Measurements from ENCODE around the gene ALDH1B1.

ALDH1B1 gene

DNA sequence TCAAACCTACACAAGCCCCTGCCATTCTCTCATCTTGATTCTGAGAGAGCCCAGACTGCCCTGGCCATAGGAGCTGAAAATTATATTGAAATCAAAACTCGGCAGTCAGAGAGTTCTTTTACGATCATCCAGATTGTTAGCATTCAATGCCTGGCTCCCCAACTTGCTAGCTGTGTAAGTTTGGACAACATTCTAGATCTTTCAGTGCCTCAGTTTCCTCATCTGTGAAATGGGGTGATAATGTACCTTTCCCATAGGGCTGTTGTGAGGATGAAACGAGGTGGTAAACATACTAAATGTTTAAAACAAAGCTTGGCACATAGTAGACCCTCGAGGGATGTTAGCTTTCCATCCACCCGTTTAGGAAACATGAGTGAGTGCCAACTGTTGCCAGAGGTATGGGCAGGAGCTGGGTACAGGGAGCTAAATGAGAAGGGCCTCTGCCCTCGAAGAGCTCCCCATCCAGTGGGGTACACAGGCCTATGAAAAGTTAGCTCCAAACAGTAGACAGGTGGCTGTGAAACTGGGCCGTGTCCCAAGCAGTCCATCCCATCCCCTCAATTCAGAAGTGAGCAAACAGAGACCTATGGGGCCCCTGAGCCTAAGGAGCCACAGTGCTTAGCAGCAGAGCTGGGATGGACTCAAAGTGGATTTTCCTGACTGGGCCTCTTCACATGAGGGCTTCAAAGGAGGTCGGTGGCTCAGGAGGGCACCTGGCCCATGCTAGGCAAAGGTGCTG is 49.0 kb downstream of the ALDH1B1 start:
- no peak for DNase-seq (ENCODE audit: low spot score)

DNA sequence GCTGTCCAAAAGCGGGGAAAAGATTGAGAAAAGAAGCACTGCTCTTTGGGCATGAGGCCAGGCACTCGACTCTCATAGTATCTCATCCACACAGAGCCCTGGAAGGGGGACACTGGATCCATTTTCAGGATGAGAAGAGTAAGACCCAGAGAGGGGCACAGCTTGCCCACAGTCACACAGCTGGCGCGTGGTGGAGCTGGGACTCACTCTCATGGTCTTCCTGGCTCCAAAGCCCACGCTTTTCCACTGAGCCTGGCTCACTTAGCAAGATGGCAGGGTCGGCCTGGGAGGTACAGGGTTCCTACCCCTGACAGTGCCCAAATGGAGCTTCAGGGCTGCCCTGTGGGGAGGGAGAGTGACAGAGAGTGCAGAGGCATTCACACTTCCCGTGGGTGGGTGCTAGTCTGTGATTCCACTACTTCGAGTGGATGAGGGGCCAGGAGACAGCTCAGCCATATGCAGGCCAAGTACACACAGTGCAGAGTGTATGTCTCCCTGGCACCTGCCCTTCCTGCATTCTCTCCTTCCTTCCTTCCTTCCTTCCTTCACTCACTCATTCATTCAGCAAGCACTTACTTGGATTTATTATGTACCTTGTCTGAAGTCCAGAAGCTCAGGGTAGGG is 50.1 kb downstream of the ALDH1B1 start:
- no peak for DNase-seq (ENCODE audit: low spot score)

DNA sequence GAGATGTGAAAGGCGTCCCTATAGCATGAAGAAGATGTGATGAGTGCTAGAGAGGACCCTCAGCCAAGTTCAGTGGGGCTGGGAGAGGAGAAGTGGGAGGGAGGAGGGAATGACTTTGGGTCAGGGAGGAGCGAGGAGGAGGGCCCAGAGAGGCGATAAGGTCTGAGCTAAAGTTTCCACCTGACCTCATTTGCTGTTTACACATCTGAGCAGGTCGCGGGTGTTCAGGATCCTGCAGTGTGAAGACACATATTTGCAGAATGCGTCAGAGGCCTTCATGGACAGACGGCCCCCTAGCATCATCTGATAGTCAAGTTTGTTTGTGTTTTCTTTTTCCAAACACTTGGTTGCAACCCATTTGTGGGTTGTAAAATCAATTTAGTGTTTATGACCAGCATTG is 50.7 kb downstream of the ALDH1B1 start:
- DNase-seq (ENCODE audit: low spot score) = no peak

DNA sequence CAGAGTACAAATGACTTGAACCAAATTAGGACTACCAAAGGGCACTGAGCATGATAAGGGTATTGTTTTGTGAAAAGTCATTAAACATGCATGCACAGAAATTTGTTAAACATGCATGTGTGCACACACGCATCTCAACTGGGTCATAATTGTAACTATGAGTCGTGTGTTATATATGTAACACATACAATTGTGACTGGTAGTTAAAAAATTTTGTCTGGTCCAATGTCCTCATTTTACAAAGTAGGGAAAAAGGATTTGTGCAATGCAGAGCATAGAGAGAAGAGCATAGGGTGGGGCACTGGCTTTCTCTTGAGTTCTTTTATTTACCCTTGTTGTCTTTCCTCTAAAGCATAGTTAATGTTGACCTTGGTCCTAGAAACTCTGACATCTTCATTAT is 51.1 kb downstream of the ALDH1B1 start:
- no peak for DNase-seq (ENCODE audit: low spot score)

DNA sequence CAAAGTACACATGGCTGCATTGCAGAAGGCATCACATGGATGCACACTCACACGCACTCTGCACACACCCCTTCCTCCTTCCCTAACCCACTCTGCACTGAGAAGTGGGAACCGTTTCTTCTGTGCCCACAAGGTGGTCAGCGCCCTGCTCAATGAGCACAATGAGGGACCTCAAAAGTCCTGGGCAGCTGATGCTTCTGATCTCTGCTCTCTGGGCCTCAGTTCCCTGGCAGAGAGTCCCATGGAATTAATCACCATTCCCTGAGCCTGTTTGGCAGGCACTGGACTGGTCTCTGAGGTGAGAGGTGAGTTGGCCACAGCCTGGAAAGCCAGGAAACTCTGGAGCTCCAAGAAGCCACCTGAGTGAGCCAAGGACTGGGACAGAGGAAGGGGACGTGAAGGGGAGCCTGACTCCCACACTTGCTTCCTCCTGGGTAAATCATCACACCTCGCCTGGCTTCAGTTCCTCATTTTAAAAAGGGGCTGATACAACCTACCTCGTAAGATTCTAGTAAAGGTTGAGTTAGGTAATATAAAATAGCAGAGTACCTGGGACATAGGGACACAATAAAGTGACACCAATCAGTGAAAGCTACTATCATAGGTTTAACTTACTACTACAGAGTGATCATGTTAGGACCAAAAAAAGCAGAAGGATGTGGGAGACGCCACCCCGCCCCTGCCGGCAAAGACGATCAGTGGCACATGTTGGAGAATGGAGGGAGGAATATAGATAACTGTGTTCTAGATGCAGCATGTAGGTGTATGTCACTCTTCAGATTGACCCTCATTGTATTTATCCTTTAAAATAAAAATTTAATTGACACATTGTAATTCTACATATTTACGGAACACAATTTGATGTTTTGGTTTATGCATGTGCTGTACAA is 52.9 kb downstream of the ALDH1B1 start:
- no peak for DNase-seq (ENCODE audit: low spot score)

DNA sequence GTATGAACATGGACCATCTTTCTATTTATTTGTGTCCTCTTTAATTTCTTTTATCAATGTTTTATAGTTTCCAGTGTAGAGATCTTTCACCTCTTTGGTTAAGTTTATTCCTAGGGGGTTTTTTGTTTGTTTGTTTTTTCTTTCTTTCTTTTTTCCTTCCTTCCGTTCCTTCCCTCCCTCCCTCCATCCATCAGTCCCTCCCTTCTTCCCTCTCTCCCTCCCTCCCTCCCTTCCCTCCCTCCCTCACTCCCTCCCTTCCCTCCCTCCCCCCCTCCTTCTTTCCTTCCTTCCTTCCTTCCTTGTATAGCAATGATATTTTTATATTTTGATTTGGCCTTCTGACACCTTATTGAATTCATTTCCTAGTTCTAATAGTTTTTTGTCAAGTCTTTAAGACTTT is 55.2 kb downstream of the ALDH1B1 start:
- no peak for DNase-seq (ENCODE audit: low spot score)

Measured in activated CD4-positive, alpha-beta T cell treated with anti-CD3 and anti-CD28 coated beads, Interleukin-2, Interleukin-4, amounts not matched to agents 100 ng/mL and 50 ng/mL, durations not matched to agents 16 hours and 8 hours (primary cell).